ENCODE measurements around the gene RIMS1.

Gene RIMS1

DNA sequence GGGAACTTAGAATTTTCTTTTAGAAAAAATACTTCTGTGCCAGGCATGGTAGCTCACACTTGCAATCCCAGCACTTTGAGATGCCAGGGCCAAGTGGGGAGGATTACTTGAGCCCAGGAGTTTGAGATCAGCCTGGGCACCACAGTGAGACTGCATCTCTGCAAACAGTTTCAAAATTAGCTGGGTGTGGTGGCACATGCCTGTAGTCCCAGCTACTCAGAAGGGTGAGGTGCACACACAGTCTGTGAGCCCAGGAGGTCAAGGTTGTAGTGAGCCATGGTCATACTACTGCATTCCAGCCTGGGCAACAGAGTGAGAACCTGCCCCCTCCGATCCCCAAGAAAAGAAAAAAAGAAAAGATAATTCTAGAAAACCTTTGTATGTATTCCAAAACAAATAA, 389.5 kb downstream of the RIMS1 start:
- no peak for DNase-seq (ENCODE audit: extremely low read depth, low read depth)
- no peak overlapping the region for H3K4me3 ChIP-seq (replicated peaks; ENCODE audit: low read depth, low read length)
- TF ChIP-seq, protein P1, sequence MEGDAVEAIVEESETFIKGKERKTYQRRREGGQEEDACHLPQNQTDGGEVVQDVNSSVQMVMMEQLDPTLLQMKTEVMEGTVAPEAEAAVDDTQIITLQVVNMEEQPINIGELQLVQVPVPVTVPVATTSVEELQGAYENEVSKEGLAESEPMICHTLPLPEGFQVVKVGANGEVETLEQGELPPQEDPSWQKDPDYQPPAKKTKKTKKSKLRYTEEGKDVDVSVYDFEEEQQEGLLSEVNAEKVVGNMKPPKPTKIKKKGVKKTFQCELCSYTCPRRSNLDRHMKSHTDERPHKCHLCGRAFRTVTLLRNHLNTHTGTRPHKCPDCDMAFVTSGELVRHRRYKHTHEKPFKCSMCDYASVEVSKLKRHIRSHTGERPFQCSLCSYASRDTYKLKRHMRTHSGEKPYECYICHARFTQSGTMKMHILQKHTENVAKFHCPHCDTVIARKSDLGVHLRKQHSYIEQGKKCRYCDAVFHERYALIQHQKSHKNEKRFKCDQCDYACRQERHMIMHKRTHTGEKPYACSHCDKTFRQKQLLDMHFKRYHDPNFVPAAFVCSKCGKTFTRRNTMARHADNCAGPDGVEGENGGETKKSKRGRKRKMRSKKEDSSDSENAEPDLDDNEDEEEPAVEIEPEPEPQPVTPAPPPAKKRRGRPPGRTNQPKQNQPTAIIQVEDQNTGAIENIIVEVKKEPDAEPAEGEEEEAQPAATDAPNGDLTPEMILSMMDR (IDR thresholded peaks at IDR 0.05; ENCODE audit: low read depth, low read length, missing control alignments), result no peak

DNA sequence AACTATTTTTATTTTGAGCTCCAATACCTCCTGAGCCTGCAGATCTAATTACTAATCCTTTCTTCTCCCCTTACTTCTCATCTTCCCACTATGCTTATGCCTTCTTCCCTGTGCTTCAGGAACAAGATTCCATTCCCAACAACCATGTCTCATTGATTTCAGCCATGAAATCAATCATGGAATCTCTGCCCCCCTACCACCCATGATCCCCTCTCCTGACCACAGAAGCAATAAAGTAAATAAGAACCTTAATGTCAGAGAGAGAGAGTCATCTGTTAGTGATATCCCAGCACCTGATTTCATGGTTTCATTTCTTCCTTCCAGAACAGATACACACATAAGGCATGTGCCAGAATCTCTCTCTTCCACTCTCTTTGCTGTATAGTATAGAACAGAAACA, 395.9 kb downstream of the RIMS1 start:
- DNase-seq (ENCODE audit: extremely low read depth, low read depth), result no peak
- TF ChIP-seq, protein P1 (IDR thresholded peaks at IDR 0.05; ENCODE audit: low read depth, low read length, missing control alignments), result no peak
- H3K4me3 ChIP-seq (replicated peaks; ENCODE audit: low read depth, low read length), result no peak overlapping the region

DNA sequence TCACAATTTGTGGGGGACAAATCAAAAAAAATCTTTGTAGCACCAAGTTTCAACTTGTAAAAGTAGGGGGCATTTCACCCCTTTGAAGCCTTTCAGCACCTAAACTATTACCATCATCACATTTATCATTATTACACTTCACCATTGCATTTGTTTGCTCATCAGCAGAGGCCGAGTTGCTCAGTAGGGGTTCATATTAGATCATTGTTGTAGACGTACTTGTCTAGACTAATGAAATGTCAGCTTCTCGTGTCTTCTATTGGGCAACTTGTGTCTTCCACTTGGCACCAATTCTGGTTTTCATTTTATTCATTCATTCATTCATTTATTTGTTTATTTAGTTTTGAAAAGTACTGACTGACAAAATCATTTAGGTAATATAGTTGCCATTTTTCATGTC, 397.2 kb downstream of the RIMS1 start:
- TF ChIP-seq, protein P1 (IDR thresholded peaks at IDR 0.05; ENCODE audit: low read depth, low read length, missing control alignments), result no peak
- no peak overlapping the region for H3K4me3 ChIP-seq (replicated peaks; ENCODE audit: low read depth, low read length)
- no peak for DNase-seq (ENCODE audit: extremely low read depth, low read depth)

DNA sequence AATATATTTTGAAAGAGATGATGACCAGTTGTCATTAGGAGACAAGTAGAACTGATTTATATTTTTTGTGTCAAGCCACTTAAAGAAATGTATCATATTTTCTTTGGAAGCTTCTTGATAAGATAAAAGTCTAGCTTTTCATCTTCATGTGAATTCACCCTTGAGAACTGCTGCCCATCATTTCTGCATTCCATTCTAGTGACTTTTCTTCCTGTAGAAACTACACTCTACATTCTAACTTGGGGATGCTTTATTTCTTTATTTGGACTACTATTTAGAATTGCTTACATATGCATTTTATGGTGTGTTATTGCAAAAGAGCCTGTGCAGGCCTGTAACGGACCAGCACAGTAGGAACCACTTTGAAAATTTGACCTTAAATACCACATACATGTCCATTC, 400.6 kb downstream of the RIMS1 start:
- no peak overlapping the region for H3K4me3 ChIP-seq (replicated peaks; ENCODE audit: low read depth, low read length)
- peak; percentile 35 for DNase-seq (ENCODE audit: extremely low read depth, low read depth)
- TF ChIP-seq, protein P1 (IDR thresholded peaks at IDR 0.05; ENCODE audit: low read depth, low read length, missing control alignments), result no peak

DNA sequence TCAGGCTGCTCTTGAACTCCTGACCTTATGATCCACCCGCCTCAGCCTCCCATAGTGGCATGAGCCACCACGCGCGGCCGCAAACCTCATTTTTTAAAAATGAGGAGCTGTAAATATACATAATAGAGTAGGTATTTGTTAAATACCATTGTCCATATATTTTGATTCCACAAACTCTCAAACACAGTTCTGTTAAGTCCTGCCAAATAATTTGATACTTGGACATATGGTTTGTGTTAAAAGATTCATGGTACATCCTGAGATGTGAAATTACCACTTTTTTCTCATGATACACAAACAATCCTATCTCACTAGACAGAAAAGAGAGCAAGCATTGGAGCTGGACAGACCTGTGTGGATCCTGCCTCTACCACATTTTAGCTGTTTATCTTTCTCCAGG, 401.5 kb downstream of the RIMS1 start:
- TF ChIP-seq, protein P1 (IDR thresholded peaks at IDR 0.05; ENCODE audit: low read depth, low read length, missing control alignments), result no peak
- no peak overlapping the region for H3K4me3 ChIP-seq (replicated peaks; ENCODE audit: low read depth, low read length)
- DNase-seq (ENCODE audit: extremely low read depth, low read depth), result peak; percentile 25

DNA sequence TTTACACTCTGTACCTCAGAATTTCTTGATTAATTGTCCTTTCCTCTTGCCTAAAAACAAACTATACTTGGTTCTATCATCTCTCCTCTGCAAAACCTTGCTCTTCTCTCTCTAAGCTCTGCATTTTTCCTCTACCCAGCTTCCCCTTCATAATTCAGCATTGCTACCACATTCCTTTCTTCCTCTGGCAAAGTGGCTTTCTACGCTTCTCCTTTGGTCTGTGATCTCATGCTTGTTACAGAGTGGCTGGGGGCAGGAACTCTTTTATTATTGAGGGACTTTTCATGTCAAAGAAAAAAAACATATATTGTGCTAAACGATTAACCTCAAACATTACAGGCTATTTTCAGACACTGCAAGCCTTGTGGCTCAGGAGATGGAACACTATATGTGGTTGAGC, 402.2 kb downstream of the RIMS1 start:
- no peak overlapping the region for H3K4me3 ChIP-seq (replicated peaks; ENCODE audit: low read depth, low read length)

DNA sequence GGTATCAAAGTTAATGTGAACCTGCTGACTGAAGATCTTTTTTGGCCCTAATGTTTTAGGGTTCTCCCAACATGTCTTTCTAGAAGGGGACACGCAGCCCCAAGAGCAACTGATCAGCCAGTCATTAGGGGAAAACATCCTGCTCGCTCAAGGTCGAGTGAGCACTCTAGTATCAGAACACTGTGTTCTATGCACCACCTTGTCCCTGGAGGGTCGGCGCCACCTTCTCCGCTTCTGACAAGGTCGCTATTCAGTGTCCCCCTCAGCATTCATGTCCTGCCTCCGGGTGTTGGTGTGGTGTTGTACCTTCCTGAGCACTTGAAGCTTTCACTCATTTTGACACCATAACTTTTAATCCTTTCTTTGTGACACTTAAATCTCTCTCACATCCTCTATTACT, 404.3 kb downstream of the RIMS1 start:
- DNase-seq (ENCODE audit: extremely low read depth, low read depth), result no peak
- H3K4me3 ChIP-seq (replicated peaks; ENCODE audit: low read depth, low read length), result no peak overlapping the region
- TF ChIP-seq, protein P1 (IDR thresholded peaks at IDR 0.05; ENCODE audit: low read depth, low read length, missing control alignments), result no peak

More for the DNA sequence above, 402.2 kb downstream of the RIMS1 start:
- DNase-seq (ENCODE audit: extremely low read depth, low read depth), result no peak
- TF ChIP-seq, protein P1 (IDR thresholded peaks at IDR 0.05; ENCODE audit: low read depth, low read length, missing control alignments), result no peak

Data from HFF-Myc (cell line).